ENCODE measurements around the gene ACSF2. TPM values are rescaled to one million over a fixed set of nuclear protein-coding genes. Genes with fewer than 3 reads are reported as not detected.

ACSF2 gene
- total and polyA plus RNA-seq, 8 donors: 8.5 to 61.2 (median 22.5) TPM

GRCh38 chr17:50428831-50429424 is 2.9 kb downstream of the ACSF2 start:
- DNase-seq: no peak
- FAIRE-seq: no peak
- Histone ChIP-seq H3K27ac (peak overlapping the region in 1 of 4 donors; percentile 47), H3K4me1 (peaks cover 12 to 21% (median 15%) of the 10 kb centered on the region in 3 donors), H3K36me3 (no peaks in the 10 kb centered on the region), H3K9me3 (no peaks in the 10 kb centered on the region), H3K27me3 (no peaks in the 10 kb centered on the region), H3K4me3 (no peak overlapping the region)
- 60 to 63% methylated on average over 7 of the region's 7 CpGs for WGBS, 2 donors
- ATAC-seq: no peak
- intact Hi-C loops (cut with DNase I): no loop called here
- TF ChIP-seq, protein P1, sequence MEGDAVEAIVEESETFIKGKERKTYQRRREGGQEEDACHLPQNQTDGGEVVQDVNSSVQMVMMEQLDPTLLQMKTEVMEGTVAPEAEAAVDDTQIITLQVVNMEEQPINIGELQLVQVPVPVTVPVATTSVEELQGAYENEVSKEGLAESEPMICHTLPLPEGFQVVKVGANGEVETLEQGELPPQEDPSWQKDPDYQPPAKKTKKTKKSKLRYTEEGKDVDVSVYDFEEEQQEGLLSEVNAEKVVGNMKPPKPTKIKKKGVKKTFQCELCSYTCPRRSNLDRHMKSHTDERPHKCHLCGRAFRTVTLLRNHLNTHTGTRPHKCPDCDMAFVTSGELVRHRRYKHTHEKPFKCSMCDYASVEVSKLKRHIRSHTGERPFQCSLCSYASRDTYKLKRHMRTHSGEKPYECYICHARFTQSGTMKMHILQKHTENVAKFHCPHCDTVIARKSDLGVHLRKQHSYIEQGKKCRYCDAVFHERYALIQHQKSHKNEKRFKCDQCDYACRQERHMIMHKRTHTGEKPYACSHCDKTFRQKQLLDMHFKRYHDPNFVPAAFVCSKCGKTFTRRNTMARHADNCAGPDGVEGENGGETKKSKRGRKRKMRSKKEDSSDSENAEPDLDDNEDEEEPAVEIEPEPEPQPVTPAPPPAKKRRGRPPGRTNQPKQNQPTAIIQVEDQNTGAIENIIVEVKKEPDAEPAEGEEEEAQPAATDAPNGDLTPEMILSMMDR (IDR thresholded peaks at IDR 0.05): no peak

DNA sequence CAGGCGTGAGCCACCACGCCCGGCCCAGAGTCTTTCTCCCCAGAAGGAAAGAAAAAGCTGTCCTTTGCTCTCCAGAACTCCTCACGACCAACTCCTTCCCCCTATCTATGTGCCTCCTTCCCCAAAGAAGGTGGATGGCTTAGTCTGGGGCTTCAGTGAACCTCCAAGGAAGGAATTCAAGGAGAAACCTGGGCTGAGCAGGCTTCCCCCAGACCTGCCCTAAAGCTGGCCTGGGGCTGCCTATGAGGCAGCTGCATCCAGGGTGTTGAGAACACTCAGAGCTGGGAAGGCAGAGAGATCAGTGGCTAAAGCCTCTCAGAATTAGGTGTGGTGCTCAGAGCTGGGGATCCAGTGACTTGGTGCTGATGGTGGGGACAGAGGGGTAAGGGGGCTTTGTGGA is 3.8 kb downstream of the ACSF2 start:
- Histone ChIP-seq H3K4me3 (no peak overlapping the region), H3K4me1 (peaks cover 12 to 15% (median 12%) of the 10 kb centered on the region in 3 donors), H3K9me3 (no peaks in the 10 kb centered on the region), H3K27me3 (no peaks in the 10 kb centered on the region), H3K27ac (no peak overlapping the region), H3K36me3 (no peaks in the 10 kb centered on the region)
- FAIRE-seq: no peak
- no peak for DNase-seq
- ATAC-seq: no peak
- intact Hi-C loops (cut with DNase I): no loop called here
- WGBS, 2 donors: 91 to 93% methylated on average over 4 of the region's 4 CpGs
- TF ChIP-seq, protein P1 (IDR thresholded peaks at IDR 0.05): no peak

- intact Hi-C loops (cut with DNase I): no loop called here
- TF ChIP-seq, protein P1 (IDR thresholded peaks at IDR 0.05): no peak
- Histone ChIP-seq H3K4me3 (no peak overlapping the region), H3K27me3 (no peaks in the 10 kb centered on the region), H3K4me1 (peaks cover 4 to 8% (median 4%) of the 10 kb centered on the region in 3 donors), H3K9me3 (no peaks in the 10 kb centered on the region), H3K27ac (no peak overlapping the region), H3K36me3 (no peaks in the 10 kb centered on the region)
- ATAC-seq (no peak), DNase-seq (no peak), FAIRE-seq (no peak)
- 73 to 76% methylated on average over 4 of the region's 4 CpGs for WGBS, 2 donors
Measured at GRCh38 chr17:50430821-50431618, 5.0 kb downstream of the ACSF2 start.

- no peaks in the 10 kb centered on the region for H3K27me3 ChIP-seq
- peaks cover 2 to 5% (median 4%) of the 10 kb centered on the region in 3 donors for H3K4me1 ChIP-seq
- intact Hi-C loops (cut with DNase I): no loop called here
- FAIRE-seq (no peak), DNase-seq (no peak), ATAC-seq (no peak)
- no peak overlapping the region for H3K27ac ChIP-seq
- H3K4me3 ChIP-seq: no peak overlapping the region
- 70 to 75% methylated on average over 4 of the region's 4 CpGs for WGBS, 2 donors
- TF ChIP-seq, protein P1 (IDR thresholded peaks at IDR 0.05): no peak
- no peaks in the 10 kb centered on the region for H3K36me3 ChIP-seq
- no peaks in the 10 kb centered on the region for H3K9me3 ChIP-seq
Measured at GRCh38 chr17:50432125-50432762, 6.2 kb downstream of the ACSF2 start.
